Activated T-helper 9 cell treated with anti-CD3 and anti-CD28 coated beads, Interleukin-2, amount 50 U/mL, for 16 hours (primary cell): ENCODE results near the gene CSNK1A1L.

ENCODE experiments used
- DNase-seq: peaks from one replicate; pipeline ENCODE4 v3.0.0-alpha.2; 2020; ENCODE audit warnings: low read depth

CSNK1A1L gene

GRCh38 chr13:37106642-37107041 is 1.2 kb upstream of the CSNK1A1L start:
- no peak for DNase-seq

GRCh38 chr13:37102896-37103295 is 2.6 kb downstream of the CSNK1A1L start:
- DNase-seq: no peak

GRCh38 chr13:37101201-37101600 is 4.3 kb downstream of the CSNK1A1L start:
- no peak for DNase-seq

GRCh38 chr13:37100731-37101130 is 4.7 kb downstream of the CSNK1A1L start:
- DNase-seq: no peak

- DNase-seq: no peak
Observed at GRCh38 chr13:37097076-37097475, 8.4 kb downstream of the CSNK1A1L start.

GRCh38 chr13:37094840-37095239 is 10.6 kb downstream of the CSNK1A1L start:
- no peak for DNase-seq

GRCh38 chr13:37094099-37094498 is 11.4 kb downstream of the CSNK1A1L start:
- no peak for DNase-seq

GRCh38 chr13:37091835-37092234 is 13.6 kb downstream of the CSNK1A1L start:
- DNase-seq: no peak

GRCh38 chr13:37090912-37091311 is 14.6 kb downstream of the CSNK1A1L start:
- DNase-seq: no peak

GRCh38 chr13:37089495-37089894 is 16.0 kb downstream of the CSNK1A1L start:
- DNase-seq: no peak

GRCh38 chr13:37087486-37087885 is 18.0 kb downstream of the CSNK1A1L start:
- no peak for DNase-seq

GRCh38 chr13:37085606-37086005 is 19.9 kb downstream of the CSNK1A1L start:
- no peak for DNase-seq

GRCh38 chr13:37076818-37077217 is 28.6 kb downstream of the CSNK1A1L start:
- no peak for DNase-seq

- no peak for DNase-seq
Observed at GRCh38 chr13:37075164-37075563, 30.3 kb downstream of the CSNK1A1L start.

GRCh38 chr13:37074703-37075102 is 30.8 kb downstream of the CSNK1A1L start:
- no peak for DNase-seq

GRCh38 chr13:37072024-37072423 is 33.4 kb downstream of the CSNK1A1L start:
- no peak for DNase-seq

- no peak for DNase-seq
Observed at GRCh38 chr13:37070956-37071355, 34.5 kb downstream of the CSNK1A1L start.

GRCh38 chr13:37070145-37070695 is 35.2 kb downstream of the CSNK1A1L start:
- no peak for DNase-seq

GRCh38 chr13:37069597-37070103 is 35.8 kb downstream of the CSNK1A1L start:
- DNase-seq: no peak

GRCh38 chr13:37068962-37069361 is 36.5 kb downstream of the CSNK1A1L start:
- DNase-seq: no peak

GRCh38 chr13:37067874-37068273 is 37.6 kb downstream of the CSNK1A1L start:
- DNase-seq: no peak

GRCh38 chr13:37065890-37066526 is 39.5 kb downstream of the CSNK1A1L start:
- DNase-seq: no peak

GRCh38 chr13:37059848-37060192 is 45.6 kb downstream of the CSNK1A1L start:
- no peak for DNase-seq
